H1 (cell line): Measurements from ENCODE around the gene CERT1. TPM values are rescaled to one million over a fixed set of nuclear protein-coding genes. Genes with fewer than 3 reads are reported as not detected.

Experiments used
- CTCF ChIA-PET: fragments of 300-600 bp; sonication (Branson Sonifier 250); formaldehyde crosslinking; loops from one replicate; lab custom pipeline; 2021; ENCODE audit not compliant: partially characterized antibody; lab: Charles Lee
- POLR2A ChIA-PET: fragments of 300-600 bp; sonication (Branson Sonifier 250); formaldehyde crosslinking; loops from one replicate; lab custom pipeline; 2021; ENCODE audit warnings: inconsistent platforms; ENCODE audit not compliant: partially characterized antibody; lab: Charles Lee
- DNase-seq, 2 experiments: peaks; one replicate each; pipeline versions ENCODE4 v3.0.0 to v3.0.0-alpha.2; 2010 to 2022; ENCODE audit warnings: low spot score in 2 of 2, low read depth in 1 of 2, mixed read lengths in 1 of 2
- FAIRE-seq: peaks from 2 replicates; lab custom pipeline; 2011; peaks lifted over from hg19 to GRCh38; lab: Jason Lieb, UNC
- H2AFZ ChIP-seq: 2 replicates; pipeline ENCODE4 v1.8.1; 2012; ENCODE audit warnings: low read length, inconsistent platforms
- H2AK5ac ChIP-seq: 2 replicates; pipeline ENCODE4 v1.6.1; 2013; ENCODE audit warnings: low read depth, low read length
- H2BK120ac ChIP-seq: replicated peaks from 2 replicates; pipeline ENCODE3; 2013; ENCODE audit warnings: low read depth, low read length, inconsistent platforms
- H2BK12ac ChIP-seq: 2 replicates; pipeline ENCODE4 v1.6.1; 2013; ENCODE audit warnings: low read depth, low read length
- H2BK15ac ChIP-seq: 2 replicates; pipeline ENCODE4 v1.6.1; 2013; ENCODE audit warnings: low read length
- H2BK20ac ChIP-seq: 2 replicates; pipeline ENCODE4 v1.6.1; 2013; ENCODE audit warnings: low read length
- H2BK5ac ChIP-seq: 2 replicates; pipeline ENCODE4 v1.6.1; 2013; ENCODE audit warnings: low read depth, low read length
- H3K14ac ChIP-seq: 2 replicates; pipeline ENCODE4 v1.6.1; 2013; ENCODE audit warnings: inconsistent platforms; ENCODE audit not compliant: insufficient read length
- H3K18ac ChIP-seq: 2 replicates; pipeline ENCODE4 v1.6.1; 2013; ENCODE audit warnings: low read length; ENCODE audit errors: extremely low read depth
- H3K23ac ChIP-seq: 2 replicates; pipeline ENCODE4 v1.6.1; 2013; ENCODE audit warnings: inconsistent platforms; ENCODE audit not compliant: insufficient read length
- H3K23me2 ChIP-seq: 2 replicates; pipeline ENCODE4 v1.6.1; 2013; ENCODE audit warnings: low read depth, low read length
- H3K27ac ChIP-seq: 2 replicates; pipeline ENCODE4 v1.6.1; 2011; ENCODE audit warnings: low read depth, low read length, inconsistent platforms
- H3K27me3 ChIP-seq, 4 experiments: replicated peaks in 1 of 4; 1 replicate in 1 of 4; 2 replicates in 3 of 4; pipeline versions ENCODE4 v1.6.1 to v1.8.1; 2011 to 2013; ENCODE audit warnings: low read length in 3 of 4, mild to moderate bottlenecking in 3 of 4, inconsistent platforms in 2 of 4, mixed read lengths in 2 of 4, moderate library complexity in 1 of 4; ENCODE audit not compliant: control insufficient read depth in 3 of 4, insufficient read depth in 3 of 4; ENCODE audit errors: extremely low read depth in 1 of 4
- H3K36me3 ChIP-seq, 4 experiments: 2 replicates each; pipeline versions ENCODE4 v1.6.1 to v1.8.1; 2011 to 2013; ENCODE audit warnings: mild to moderate bottlenecking in 4 of 4, low read length in 3 of 4, moderate library complexity in 2 of 4, control low read depth in 1 of 4, inconsistent platforms in 1 of 4; ENCODE audit not compliant: insufficient read depth in 4 of 4, control insufficient read depth in 2 of 4
- H3K4ac ChIP-seq: replicated peaks from 2 replicates; pipeline ENCODE3; 2013; ENCODE audit warnings: low read length, low read depth, mixed read lengths, inconsistent platforms; ENCODE audit not compliant: insufficient read length
- H3K4me1 ChIP-seq, 4 experiments: replicated peaks in 1 of 4; 1 replicate in 1 of 4; 2 replicates in 3 of 4; pipeline versions ENCODE4 v1.6.1 to v1.8.1; 2011 to 2013; ENCODE audit warnings: low read length in 3 of 4, inconsistent platforms in 2 of 4, mixed read lengths in 1 of 4; ENCODE audit not compliant: insufficient read depth in 4 of 4, control insufficient read depth in 3 of 4
- H3K4me2 ChIP-seq, 2 experiments: 2 replicates each; pipeline versions ENCODE4 v1.6.1 to v1.8.1; 2011 to 2013; ENCODE audit warnings: low read depth in 2 of 2, low read length in 2 of 2, control low read depth in 1 of 2, inconsistent platforms in 1 of 2, mild to moderate bottlenecking in 1 of 2; ENCODE audit not compliant: insufficient read depth in 1 of 2
- H3K4me3 ChIP-seq, 4 experiments: fragments of 200-600, 300-600 bp in 1 of 4; sonication (generic), shearing (Covaris generic), sonication (Bioruptor Twin) in 1 of 4; 2 replicates each; pipeline versions ENCODE4 v1.5.1 to v1.8.1; 2011 to 2016; ENCODE audit warnings: low read length in 4 of 4, low read depth in 3 of 4, control low read depth in 2 of 4, inconsistent platforms in 2 of 4, mild to moderate bottlenecking in 2 of 4, mixed read lengths in 1 of 4, moderate library complexity in 1 of 4; ENCODE audit not compliant: insufficient read depth in 2 of 4; ENCODE audit errors: extremely low read depth in 1 of 4
- H3K56ac ChIP-seq: replicated peaks from 2 replicates; pipeline ENCODE3; 2013; ENCODE audit warnings: low read depth, mild to moderate bottlenecking, mixed read lengths, low read length, inconsistent platforms; ENCODE audit not compliant: insufficient read length
- H3K79me1 ChIP-seq: 2 replicates; pipeline ENCODE4 v1.6.1; 2013; ENCODE audit warnings: low read depth, low read length, control low read depth
- H3K79me2 ChIP-seq, 2 experiments: 2 replicates each; pipeline versions ENCODE4 v1.6.1 to v1.8.1; 2012 to 2013; ENCODE audit warnings: low read length in 2 of 2, mild to moderate bottlenecking in 2 of 2, inconsistent platforms in 1 of 2; ENCODE audit not compliant: insufficient read depth in 2 of 2, control insufficient read depth in 1 of 2
- H3K9ac ChIP-seq, 4 experiments: replicated peaks in 1 of 4; 1 replicate in 1 of 4; 2 replicates in 3 of 4; pipeline versions ENCODE4 v1.6.1 to v1.8.1; 2011 to 2013; ENCODE audit warnings: low read depth in 3 of 4, low read length in 3 of 4, control low read depth in 2 of 4, mild to moderate bottlenecking in 2 of 4, moderate library complexity in 2 of 4, inconsistent platforms in 1 of 4; ENCODE audit errors: extremely low read depth in 1 of 4
- H3K9me3 ChIP-seq, 2 experiments: 2 replicates each; pipeline versions ENCODE4 v1.6.1 to v1.8.1; 2012 to 2013; ENCODE audit warnings: mild to moderate bottlenecking in 2 of 2, moderate library complexity in 2 of 2, control low read depth in 1 of 2, inconsistent platforms in 1 of 2, low read depth in 1 of 2, low read length in 1 of 2, mixed read lengths in 1 of 2; ENCODE audit not compliant: insufficient read depth in 2 of 2
- H4K20me1 ChIP-seq, 2 experiments: replicated peaks in 1 of 2; 2 replicates each; pipeline versions ENCODE3 to v1.8.1; 2011 to 2013; ENCODE audit warnings: inconsistent platforms in 2 of 2, low read length in 2 of 2, mild to moderate bottlenecking in 1 of 2; ENCODE audit not compliant: insufficient read depth in 2 of 2, control insufficient read depth in 1 of 2
- H4K5ac ChIP-seq: 2 replicates; pipeline ENCODE4 v1.6.1; 2013; ENCODE audit warnings: low read length, low read depth, mixed read lengths, inconsistent platforms; ENCODE audit not compliant: insufficient read length
- H4K8ac ChIP-seq: 2 replicates; pipeline ENCODE4 v1.8.0; 2013; ENCODE audit warnings: mild to moderate bottlenecking, moderate library complexity, low read length, inconsistent platforms; ENCODE audit not compliant: insufficient read depth; ENCODE audit errors: extremely low read depth
- H4K91ac ChIP-seq: replicated peaks from 2 replicates; pipeline ENCODE3; 2013; ENCODE audit warnings: low read length, mixed read lengths, inconsistent platforms; ENCODE audit not compliant: insufficient read length
- ATF3 ChIP-seq: IDR thresholded peaks from 2 replicates; pipeline ENCODE4 v1.6.1; 2011; ENCODE audit warnings: low read depth, mild to moderate bottlenecking, low read length; ENCODE audit not compliant: insufficient read depth
- CBX5 ChIP-seq: fragments of 300-800, 300-1000 bp; sonication (generic); IDR thresholded peaks from 2 replicates; pipeline ENCODE4 v1.7.1; 2016; ENCODE audit warnings: antibody characterized with exemption, low read length, low read depth
- EGR1 ChIP-seq: IDR thresholded peaks from 2 replicates; pipeline ENCODE4 v1.6.1; 2011; ENCODE audit warnings: low read depth, low read length, borderline replicate concordance
- EP300 ChIP-seq, 2 experiments: IDR thresholded peaks; 1 replicate in 1 of 2; 2 replicates in 1 of 2; pipeline ENCODE4 v1.6.1; 2011 to 2012; ENCODE audit warnings: low read depth in 2 of 2, low read length in 2 of 2, mild to moderate bottlenecking in 2 of 2, borderline replicate concordance in 1 of 2, inconsistent platforms in 1 of 2, moderate library complexity in 1 of 2
- GABPA ChIP-seq: IDR thresholded peaks from 2 replicates; pipeline ENCODE4 v1.6.1; 2011; ENCODE audit warnings: mild to moderate bottlenecking, low read length, moderate library complexity, borderline replicate concordance; ENCODE audit not compliant: insufficient read depth
- HDAC2 ChIP-seq, 2 experiments: fragments of 300-600 bp in 1 of 2; sonication (generic) in 1 of 2; IDR thresholded peaks; 2 replicates each; pipeline ENCODE4 v1.6.1; 2011 to 2012; ENCODE audit warnings: low read depth in 2 of 2, low read length in 2 of 2, mild to moderate bottlenecking in 2 of 2, moderate library complexity in 2 of 2, borderline replicate concordance in 1 of 2, inconsistent platforms in 1 of 2
- KDM1A ChIP-seq: fragments of 200-600, 300-600 bp; sonication (generic); IDR thresholded peaks from 2 replicates; pipeline ENCODE4 v1.7.1; 2016; ENCODE audit warnings: mild to moderate bottlenecking, low read length, borderline replicate concordance
- POLR2AphosphoS5 ChIP-seq: IDR thresholded peaks from 2 replicates; pipeline ENCODE4 v1.6.1; 2011; ENCODE audit warnings: low read depth, low read length
- SP1 ChIP-seq: IDR thresholded peaks from 2 replicates; pipeline ENCODE4 v1.6.1; 2011; ENCODE audit warnings: low read depth, low read length
- SP4 ChIP-seq: IDR thresholded peaks from 2 replicates; pipeline ENCODE4 v1.6.1; 2012; ENCODE audit warnings: low read length, inconsistent platforms
- polyA plus RNA-seq, 7 experiments: library from polyadenylated mRNA; depleted of rRNA in 3 of 7; stranded (reverse) in 5 of 7; unstranded in 2 of 7; fragments of >200 nt in 5 of 7; fragments of 200-250 nt in 2 of 7; gene quantifications; 1 replicate in 5 of 7; 2 replicates in 1 of 7; 4 replicates in 1 of 7; pipeline versions ENCODE4 v1.2.1 to v1.2.3, GENCODE V29; 2011 to 2013; ENCODE audit warnings: missing spikeins in 2 of 7, mixed read lengths in 2 of 7
- total RNA-seq: library from RNA; stranded (reverse); fragmentation: NEBNext Ultra II Directional; extraction: Animal tissue kit (Norgen Biotek cat#: 25700); gene quantifications from 2 replicates; pipeline ENCODE4 v1.2.1, GENCODE V29; 2021

The CERT1 gene
- total and polyA plus RNA-seq, 2 of the 8 experiments (the other 6 are each of a cell fraction or from before 2014, with no cell fraction given), result 7.8 to 55.3 TPM

GRCh38 chr5:75435096-75435495, 76.3 kb downstream of the CERT1 start:
- Histone ChIP-seq H3K56ac (no peak overlapping the region), H2BK20ac (no peak overlapping the region), H3K4me2 (no peak overlapping the region), H3K36me3 (no peaks in the 10 kb centered on the region), H2BK12ac (no peak overlapping the region), H4K20me1 (no peaks in the 10 kb centered on the region), H3K23ac (no peak overlapping the region), H3K9me3 (no peaks in the 10 kb centered on the region), H3K14ac (no peak overlapping the region), H3K18ac (no peak overlapping the region), H3K4ac (no peak overlapping the region), H2BK5ac (no peak overlapping the region), H4K5ac (no peak overlapping the region), H2BK15ac (no peak overlapping the region), H3K4me1 (no peaks in the 10 kb centered on the region), H3K27me3 (no peaks in the 10 kb centered on the region), H3K4me3 (no peak overlapping the region), H2AK5ac (no peak overlapping the region), H3K27ac (no peak overlapping the region), H4K8ac (no peak overlapping the region), H4K91ac (no peak overlapping the region), H3K79me2 (no peaks in the 10 kb centered on the region), H3K9ac (no peak overlapping the region), H3K23me2 (no peaks in the 10 kb centered on the region), H2BK120ac (no peak overlapping the region), H2AFZ (no peak overlapping the region), H3K79me1 (no peaks in the 10 kb centered on the region)
- ChIA-PET POLR2A (interaction anchor here (0.7 kb wide), 1 partner anchor 878 kb away, joined by 3 read pairs; no protein-coding TSS in a partner anchor), CTCF (interaction anchor here (1.2 kb wide), 1 partner anchor 11 kb away, joined by 4 read pairs; no protein-coding TSS in a partner anchor)
- DNase-seq, result no peak
- TF ChIP-seq HDAC2 (IDR thresholded peaks at IDR 0.05; ENCODE audit: borderline replicate concordance in 1 of 2, low read depth in 2 of 2, low read length in 2 of 2) (no peak), EP300 (IDR thresholded peaks at IDR 0.05; ENCODE audit: borderline replicate concordance in 1 of 2, low read depth in 2 of 2, low read length in 2 of 2) (no peak), CBX5 (no peak), POLR2AphosphoS5 (no peak), ATF3 (no peak), SP4 (no peak), KDM1A (no peak), EGR1 (no peak), SP1 (no peak), GABPA (no peak)
- no peak for FAIRE-seq
